GM12878 (cell line): ENCODE data around the gene RXFP4. TPM values are rescaled to one million over a fixed set of nuclear protein-coding genes. Genes with fewer than 3 reads are reported as not detected.

Source experiments
- CBFB ChIP-seq: IDR thresholded peaks from 2 replicates; pipeline ENCODE4 v1.6.1; 2016; ENCODE audit warnings: antibody characterized with exemption, low read depth
- MYC ChIP-seq: IDR thresholded peaks from 2 replicates; pipeline ENCODE4 v1.6.1; 2011; ENCODE audit warnings: mild to moderate bottlenecking, low read length, moderate library complexity, inconsistent platforms; ENCODE audit not compliant: insufficient read depth, insufficient replicate concordance, insufficient read length, severe bottlenecking
- NFXL1 ChIP-seq: fragments of 450-650 bp; IDR thresholded peaks from 2 replicates; pipeline ENCODE4 v1.6.1; 2017; ENCODE audit warnings: antibody characterized with exemption, mild to moderate bottlenecking, borderline replicate concordance
- PAX8 ChIP-seq: fragments of 450-650 bp; IDR thresholded peaks from 2 replicates; pipeline ENCODE4 v1.6.1; 2017; ENCODE audit warnings: mild to moderate bottlenecking, moderate library complexity
- TCF7 ChIP-seq: IDR thresholded peaks from 2 replicates; pipeline ENCODE4 v1.6.1; 2014; ENCODE audit warnings: antibody characterized with exemption, borderline replicate concordance
- ZSCAN29 ChIP-seq: fragments of 450-650 bp; IDR thresholded peaks from 2 replicates; pipeline ENCODE4 v1.6.1; 2017; ENCODE audit warnings: mild to moderate bottlenecking, moderate library complexity
- polyA plus RNA-seq, 11 experiments: library from polyadenylated mRNA; depleted of rRNA in 4 of 11; unstranded in 6 of 11; stranded (reverse) in 5 of 11; fragments of >200 nt; fragmentation: Nextera tagmentation in 4 of 11; fragmentation: Illumina TruSeq in 1 of 11; extraction: Ambion mirVana in 4 of 11; extraction: Trizol in 1 of 11; gene quantifications; 1 replicate in 1 of 11; 2 replicates in 10 of 11; pipeline versions ENCODE4 v1.2.1 to v1.2.3, GENCODE V29; 2011 to 2016; ENCODE audit warnings: inconsistent platforms in 2 of 11, missing spikeins in 2 of 11, low read depth in 1 of 11
- total RNA-seq, 4 experiments: library from RNA; depleted of rRNA in 3 of 4; stranded (reverse); fragments of >200 nt in 3 of 4; fragmentation: Illumina TruSeq in 1 of 4; extraction: Trizol in 1 of 4; gene quantifications; 2 replicates each; pipeline versions ENCODE4 v1.2.1 to v1.2.3, GENCODE V29; 2013 to 2021
- TF ChIP-seq, protein P1 (sequence below): fragments of 450-650 bp; IDR thresholded peaks from 2 replicates; pipeline ENCODE4 v1.6.1; 2017; ENCODE audit warnings: borderline replicate concordance
- TF ChIP-seq, protein P2 (sequence below): IDR thresholded peaks from 2 replicates; pipeline ENCODE4 v1.6.1; 2012; ENCODE audit warnings: low read depth, low read length, improper control_type of control experiment

Gene RXFP4
- total and polyA plus RNA-seq, 10 of the 15 experiments (the other 5 are each of a cell fraction or from before 2014, with no cell fraction given), result 0.10 to 0.40 (median 0.39) TPM; not detected in 7

DNA sequence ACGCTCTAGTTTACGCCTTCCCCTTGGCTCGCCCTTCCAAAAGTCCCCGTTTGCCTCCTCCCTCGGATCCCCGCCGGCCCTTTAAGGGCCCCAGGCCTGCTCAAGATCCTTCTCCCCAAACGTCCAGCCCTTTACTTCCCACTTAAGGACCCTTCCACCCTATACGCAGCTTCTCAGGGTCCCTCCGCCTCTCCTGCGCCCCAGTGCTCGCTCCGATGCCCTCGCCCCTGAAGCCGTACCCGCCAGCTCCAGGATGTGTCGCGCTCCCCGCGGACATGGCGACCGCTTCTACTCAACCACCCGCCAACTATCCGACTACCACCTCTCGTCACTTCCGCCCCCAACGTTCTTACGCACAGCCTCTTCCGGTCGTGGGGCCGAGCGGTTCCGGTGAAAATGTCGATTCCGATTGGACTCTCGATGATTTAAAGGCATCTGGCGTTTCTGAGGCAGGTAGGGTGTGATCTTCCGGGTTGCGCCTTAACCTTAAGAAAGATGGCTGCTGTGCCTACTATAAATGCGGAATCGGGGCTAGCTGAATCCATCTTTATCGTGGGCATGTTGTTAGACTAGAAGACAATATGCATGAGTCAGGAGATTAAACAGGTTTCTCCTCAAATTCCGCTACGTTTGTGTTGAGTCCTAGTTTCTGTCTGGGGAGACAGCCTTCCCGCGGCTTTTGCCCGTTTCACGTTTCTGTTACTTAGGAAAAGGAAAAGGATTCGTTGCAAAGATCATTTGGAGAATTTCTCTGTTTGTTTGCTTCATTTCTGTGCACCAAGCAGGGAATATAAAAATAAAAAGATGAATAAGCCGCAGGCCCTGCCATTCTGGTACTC lies 7.1 kb upstream of the RXFP4 start, which contains the start of gene KHDC4 (continued):
- no peak for TF ChIP-seq NFXL1
- TF ChIP-seq TCF7, result no peak
- TF ChIP-seq PAX8, result peak; percentile 89; the same call in 1 of the 2 replicates
- TF ChIP-seq CBFB, result peak; percentile 55; the same call in 1 of the 2 replicates
- TF ChIP-seq, protein P1, sequence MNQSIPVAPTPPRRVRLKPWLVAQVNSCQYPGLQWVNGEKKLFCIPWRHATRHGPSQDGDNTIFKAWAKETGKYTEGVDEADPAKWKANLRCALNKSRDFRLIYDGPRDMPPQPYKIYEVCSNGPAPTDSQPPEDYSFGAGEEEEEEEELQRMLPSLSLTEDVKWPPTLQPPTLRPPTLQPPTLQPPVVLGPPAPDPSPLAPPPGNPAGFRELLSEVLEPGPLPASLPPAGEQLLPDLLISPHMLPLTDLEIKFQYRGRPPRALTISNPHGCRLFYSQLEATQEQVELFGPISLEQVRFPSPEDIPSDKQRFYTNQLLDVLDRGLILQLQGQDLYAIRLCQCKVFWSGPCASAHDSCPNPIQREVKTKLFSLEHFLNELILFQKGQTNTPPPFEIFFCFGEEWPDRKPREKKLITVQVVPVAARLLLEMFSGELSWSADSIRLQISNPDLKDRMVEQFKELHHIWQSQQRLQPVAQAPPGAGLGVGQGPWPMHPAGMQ, result no peak
- TF ChIP-seq ZSCAN29, result no peak
- TF ChIP-seq MYC, result no peak
- TF ChIP-seq, protein P2, sequence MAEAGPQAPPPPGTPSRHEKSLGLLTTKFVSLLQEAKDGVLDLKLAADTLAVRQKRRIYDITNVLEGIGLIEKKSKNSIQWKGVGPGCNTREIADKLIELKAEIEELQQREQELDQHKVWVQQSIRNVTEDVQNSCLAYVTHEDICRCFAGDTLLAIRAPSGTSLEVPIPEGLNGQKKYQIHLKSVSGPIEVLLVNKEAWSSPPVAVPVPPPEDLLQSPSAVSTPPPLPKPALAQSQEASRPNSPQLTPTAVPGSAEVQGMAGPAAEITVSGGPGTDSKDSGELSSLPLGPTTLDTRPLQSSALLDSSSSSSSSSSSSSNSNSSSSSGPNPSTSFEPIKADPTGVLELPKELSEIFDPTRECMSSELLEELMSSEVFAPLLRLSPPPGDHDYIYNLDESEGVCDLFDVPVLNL, result peak; percentile 56; the same call in 1 of the 2 replicates
